Measurements from ENCODE around the gene DENND6B.

DENND6B gene

DNA sequence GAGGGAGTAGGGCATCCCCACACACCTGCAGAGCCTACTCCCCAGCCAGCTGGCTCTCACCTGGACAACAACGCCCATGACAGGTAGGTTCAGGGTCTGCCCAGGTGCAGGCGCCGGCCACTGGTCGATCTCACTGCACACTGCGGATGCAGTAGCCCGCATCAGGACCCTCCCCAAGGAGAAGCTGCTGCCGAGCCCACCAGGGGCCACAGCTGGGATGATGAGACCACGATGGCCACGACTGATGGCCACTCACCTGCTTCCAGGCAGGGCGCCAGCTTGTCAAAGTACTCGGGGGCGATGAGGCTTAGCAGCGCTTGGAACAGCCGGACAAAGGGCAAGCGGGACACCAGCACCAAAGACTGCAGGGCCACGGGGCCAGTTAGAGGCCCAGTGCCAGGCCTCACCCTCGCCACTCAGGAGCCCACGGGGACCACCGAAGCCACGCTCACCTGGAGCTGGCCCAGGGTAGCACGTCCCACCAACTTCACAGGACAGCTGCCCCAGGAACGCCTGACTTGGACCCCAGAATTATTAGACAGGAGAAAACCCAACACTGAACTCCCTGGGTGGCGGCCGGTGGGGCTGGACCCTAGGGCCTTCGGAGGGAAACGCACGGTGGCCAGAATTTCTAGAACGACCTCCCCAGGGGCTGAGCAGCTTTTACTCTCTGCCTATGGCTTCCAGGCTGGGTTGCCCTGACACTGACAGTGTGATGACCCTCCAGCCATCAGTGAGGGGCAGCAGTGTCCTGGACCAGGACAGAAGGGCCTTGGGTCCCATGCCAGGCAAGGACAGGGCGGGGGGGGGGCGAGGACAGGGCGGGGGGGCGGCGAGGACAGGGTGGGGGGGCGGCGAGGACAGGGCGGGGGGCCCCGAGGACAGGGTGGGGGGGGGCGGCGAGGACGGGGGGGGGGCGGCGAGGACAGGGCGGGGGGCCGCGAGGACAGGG is 10.4 kb downstream of the DENND6B start:
- Histone ChIP-seq H3K27me3 (ENCODE audit: control insufficient read depth, insufficient read depth, low read length, poor library complexity, severe bottlenecking) (no peaks in the 10 kb centered on the region), H3K9me3 (ENCODE audit: control insufficient read depth, low read length) (no peaks in the 10 kb centered on the region), H3K27ac (ENCODE audit: insufficient read depth, low read depth, low read length, poor library complexity, severe bottlenecking) (no peak overlapping the region), H3K36me3 (ENCODE audit: control insufficient read depth, insufficient read depth, low read length) (no peaks in the 10 kb centered on the region), H3K4me1 (ENCODE audit: control insufficient read depth, insufficient read depth, low read length) (no peaks in the 10 kb centered on the region), H3K4me3 (ENCODE audit: insufficient read depth, low read depth, low read length) (no peak overlapping the region)
- 92 to 94% methylated on average over 28 of the region's 45 CpGs for WGBS, 2 experiments

GRCh38 chr22:50315289-50316113 is 11.3 kb downstream of the DENND6B start:
- Histone ChIP-seq H3K4me3 (ENCODE audit: insufficient read depth, low read depth, low read length) (no peak overlapping the region), H3K9me3 (ENCODE audit: control insufficient read depth, low read length) (no peaks in the 10 kb centered on the region), H3K27ac (ENCODE audit: insufficient read depth, low read depth, low read length, poor library complexity, severe bottlenecking) (no peak overlapping the region), H3K36me3 (ENCODE audit: control insufficient read depth, insufficient read depth, low read length) (no peaks in the 10 kb centered on the region), H3K27me3 (ENCODE audit: control insufficient read depth, insufficient read depth, low read length, poor library complexity, severe bottlenecking) (no peaks in the 10 kb centered on the region), H3K4me1 (ENCODE audit: control insufficient read depth, insufficient read depth, low read length) (no peaks in the 10 kb centered on the region)
- WGBS, 2 experiments: 93 to 95% methylated on average over 18 of the region's 18 CpGs

GRCh38 chr22:50314455-50315288 is 12.1 kb downstream of the DENND6B start:
- no peak overlapping the region for H3K4me3 ChIP-seq (ENCODE audit: insufficient read depth, low read depth, low read length)
- H3K9me3 ChIP-seq (ENCODE audit: control insufficient read depth, low read length): no peaks in the 10 kb centered on the region
- WGBS, 2 experiments: 65 to 66% methylated on average over 33 of the region's 33 CpGs
- no peaks in the 10 kb centered on the region for H3K4me1 ChIP-seq (ENCODE audit: control insufficient read depth, insufficient read depth, low read length)
- H3K27me3 ChIP-seq (ENCODE audit: control insufficient read depth, insufficient read depth, low read length, poor library complexity, severe bottlenecking): no peaks in the 10 kb centered on the region
- no peaks in the 10 kb centered on the region for H3K36me3 ChIP-seq (ENCODE audit: control insufficient read depth, insufficient read depth, low read length)
- H3K27ac ChIP-seq (ENCODE audit: insufficient read depth, low read depth, low read length, poor library complexity, severe bottlenecking): no peak overlapping the region

DNA sequence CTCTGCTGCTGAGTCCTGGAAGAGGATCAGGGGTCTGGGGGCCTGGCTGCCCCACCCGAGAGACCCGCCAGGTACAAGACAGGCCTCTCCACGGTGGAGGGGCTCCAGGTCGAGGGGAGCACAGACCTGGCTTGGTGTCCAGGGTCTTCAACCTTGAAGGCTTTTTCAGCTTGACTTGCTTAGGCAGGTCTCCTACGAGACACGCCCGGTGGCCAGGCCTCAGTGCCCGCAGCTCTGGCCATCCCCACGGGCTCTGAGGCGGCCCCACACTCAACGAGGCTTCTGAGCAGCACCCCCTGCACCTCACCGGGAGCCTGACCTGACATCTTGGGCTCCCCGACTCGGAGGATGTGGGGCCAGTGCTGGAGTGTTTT is 12.7 kb downstream of the DENND6B start:
- H3K27me3 ChIP-seq (ENCODE audit: control insufficient read depth, insufficient read depth, low read length, poor library complexity, severe bottlenecking): no peaks in the 10 kb centered on the region
- 93 to 94% methylated on average over 14 of the region's 14 CpGs for whole genome bisulfite sequencing, 2 experiments
- H3K27ac ChIP-seq (ENCODE audit: insufficient read depth, low read depth, low read length, poor library complexity, severe bottlenecking): no peak overlapping the region
- H3K36me3 ChIP-seq (ENCODE audit: control insufficient read depth, insufficient read depth, low read length): no peaks in the 10 kb centered on the region
- peaks cover 4% of the 10 kb centered on the region for H3K4me1 ChIP-seq (ENCODE audit: control insufficient read depth, insufficient read depth, low read length)
- no peaks in the 10 kb centered on the region for H3K9me3 ChIP-seq (ENCODE audit: control insufficient read depth, low read length)
- no peak overlapping the region for H3K4me3 ChIP-seq (ENCODE audit: insufficient read depth, low read depth, low read length)

DNA sequence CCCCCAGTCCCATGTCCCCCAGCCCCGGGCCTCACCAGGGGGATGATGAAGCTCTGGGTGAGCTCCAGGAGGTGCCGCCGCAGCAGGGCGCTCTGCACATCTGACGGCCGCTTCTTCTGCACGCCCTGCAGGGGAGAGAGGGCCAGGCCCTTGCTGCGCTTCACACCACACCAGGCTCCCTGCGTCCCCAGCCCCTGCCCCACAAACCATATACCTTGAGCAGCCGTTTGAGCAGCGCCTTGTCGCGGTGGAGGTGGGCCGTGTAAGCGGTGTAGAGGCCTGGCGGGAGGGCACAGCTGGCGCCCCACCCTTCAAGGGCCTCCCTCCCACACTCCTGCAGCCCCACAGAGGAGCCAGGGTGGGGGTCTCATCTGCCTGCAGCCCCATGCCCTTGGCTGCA is 13.2 kb downstream of the DENND6B start:
- no peak overlapping the region for H3K4me3 ChIP-seq (ENCODE audit: insufficient read depth, low read depth, low read length)
- H3K36me3 ChIP-seq (ENCODE audit: control insufficient read depth, insufficient read depth, low read length): no peaks in the 10 kb centered on the region
- no peaks in the 10 kb centered on the region for H3K27me3 ChIP-seq (ENCODE audit: control insufficient read depth, insufficient read depth, low read length, poor library complexity, severe bottlenecking)
- no peak overlapping the region for H3K27ac ChIP-seq (ENCODE audit: insufficient read depth, low read depth, low read length, poor library complexity, severe bottlenecking)
- peaks cover 9% of the 10 kb centered on the region for H3K4me1 ChIP-seq (ENCODE audit: control insufficient read depth, insufficient read depth, low read length)
- 89 to 92% methylated on average over 17 of the region's 17 CpGs for WGBS, 2 experiments
- no peaks in the 10 kb centered on the region for H3K9me3 ChIP-seq (ENCODE audit: control insufficient read depth, low read length)

DNA sequence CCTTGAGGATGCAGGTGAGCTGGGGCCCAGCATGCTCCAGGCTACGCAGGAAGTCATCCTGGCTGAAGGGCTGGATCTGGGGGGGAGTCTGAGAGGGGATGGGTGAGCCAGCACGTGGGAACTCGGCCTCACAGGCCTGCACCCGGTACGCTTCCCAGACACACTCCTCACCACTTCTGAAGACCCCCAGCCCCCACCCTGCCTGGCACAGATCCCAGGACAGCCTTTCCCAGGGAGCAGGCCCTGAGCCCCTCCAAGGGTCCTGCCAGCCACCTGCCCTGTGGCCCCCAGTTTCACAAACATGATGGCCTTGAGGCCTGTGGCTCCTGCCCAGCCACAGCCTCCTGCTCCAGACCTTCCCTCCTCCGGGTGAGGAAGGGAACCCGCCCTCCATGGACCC is 13.8 kb downstream of the DENND6B start:
- no peak overlapping the region for H3K27ac ChIP-seq (ENCODE audit: insufficient read depth, low read depth, low read length, poor library complexity, severe bottlenecking)

GRCh38 chr22:50312371-50312770 is 14.4 kb downstream of the DENND6B start:
- Histone ChIP-seq H3K4me1 (ENCODE audit: control insufficient read depth, insufficient read depth, low read length) (peaks cover 16% of the 10 kb centered on the region), H3K4me3 (ENCODE audit: insufficient read depth, low read depth, low read length) (no peak overlapping the region), H3K27me3 (ENCODE audit: control insufficient read depth, insufficient read depth, low read length, poor library complexity, severe bottlenecking) (no peaks in the 10 kb centered on the region), H3K27ac (ENCODE audit: insufficient read depth, low read depth, low read length, poor library complexity, severe bottlenecking) (no peak overlapping the region), H3K36me3 (ENCODE audit: control insufficient read depth, insufficient read depth, low read length) (no peaks in the 10 kb centered on the region), H3K9me3 (ENCODE audit: control insufficient read depth, low read length) (no peaks in the 10 kb centered on the region)
- WGBS, 2 experiments: 93 to 95% methylated on average over 9 to 10 of the region's 12 CpGs

More for the DNA sequence above, 13.8 kb downstream of the DENND6B start:
- Histone ChIP-seq H3K4me1 (ENCODE audit: control insufficient read depth, insufficient read depth, low read length) (peaks cover 14% of the 10 kb centered on the region), H3K9me3 (ENCODE audit: control insufficient read depth, low read length) (no peaks in the 10 kb centered on the region), H3K27me3 (ENCODE audit: control insufficient read depth, insufficient read depth, low read length, poor library complexity, severe bottlenecking) (no peaks in the 10 kb centered on the region), H3K4me3 (ENCODE audit: insufficient read depth, low read depth, low read length) (no peak overlapping the region), H3K36me3 (ENCODE audit: control insufficient read depth, insufficient read depth, low read length) (no peaks in the 10 kb centered on the region)
- 88 to 95% methylated on average over 7 of the region's 7 CpGs for WGBS, 2 experiments

DNA sequence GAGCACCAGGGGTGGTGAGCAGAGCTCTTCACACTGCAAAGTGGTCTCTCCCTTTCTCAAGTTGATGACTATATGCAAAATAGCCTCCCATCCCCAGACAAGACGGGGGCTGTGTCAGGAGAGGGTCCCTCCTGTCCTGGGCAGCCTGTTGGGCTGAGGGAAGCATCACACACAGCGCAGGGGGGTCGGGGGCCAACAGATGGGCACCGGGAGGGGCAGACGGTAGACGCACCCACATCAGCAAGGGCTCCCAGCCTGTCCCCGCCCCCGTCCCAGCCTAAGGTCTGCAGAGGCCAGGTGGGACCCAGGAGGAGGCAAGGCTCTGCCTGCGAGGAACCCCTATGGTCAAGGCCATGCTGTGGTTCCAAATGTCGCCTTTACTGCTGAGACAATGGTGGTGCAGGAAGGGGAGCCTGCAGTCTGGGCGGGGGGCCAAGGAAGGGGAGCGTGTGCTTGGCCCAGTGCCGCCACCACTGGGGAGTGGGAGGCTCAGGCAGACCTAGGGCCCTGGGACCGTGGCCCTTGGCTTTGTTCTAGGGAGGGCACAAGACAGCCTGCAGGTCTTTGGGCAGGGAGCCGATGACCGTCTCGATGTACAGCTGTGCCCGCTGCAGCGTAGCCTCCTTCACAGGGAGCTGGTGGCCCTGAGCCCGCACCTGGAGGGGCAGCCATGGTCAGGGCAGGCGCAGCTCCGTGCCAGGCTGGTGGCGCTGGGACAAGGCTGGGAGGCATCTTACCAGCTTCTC is 15.0 kb downstream of the DENND6B start:
- WGBS, 2 experiments: 92 to 93% methylated on average over 23 of the region's 23 CpGs
- H3K27ac ChIP-seq (ENCODE audit: insufficient read depth, low read depth, low read length, poor library complexity, severe bottlenecking): no peak overlapping the region
- peaks cover 16% of the 10 kb centered on the region for H3K4me1 ChIP-seq (ENCODE audit: control insufficient read depth, insufficient read depth, low read length)
- no peaks in the 10 kb centered on the region for H3K27me3 ChIP-seq (ENCODE audit: control insufficient read depth, insufficient read depth, low read length, poor library complexity, severe bottlenecking)
- no peaks in the 10 kb centered on the region for H3K36me3 ChIP-seq (ENCODE audit: control insufficient read depth, insufficient read depth, low read length)
- H3K9me3 ChIP-seq (ENCODE audit: control insufficient read depth, low read length): no peaks in the 10 kb centered on the region
- H3K4me3 ChIP-seq (ENCODE audit: insufficient read depth, low read depth, low read length): no peak overlapping the region

- H3K4me1 ChIP-seq (ENCODE audit: control insufficient read depth, insufficient read depth, low read length): peaks cover 16% of the 10 kb centered on the region
- H3K36me3 ChIP-seq (ENCODE audit: control insufficient read depth, insufficient read depth, low read length): no peaks in the 10 kb centered on the region
- no peaks in the 10 kb centered on the region for H3K9me3 ChIP-seq (ENCODE audit: control insufficient read depth, low read length)
- H3K4me3 ChIP-seq (ENCODE audit: insufficient read depth, low read depth, low read length): no peak overlapping the region
- no peak overlapping the region for H3K27ac ChIP-seq (ENCODE audit: insufficient read depth, low read depth, low read length, poor library complexity, severe bottlenecking)
- H3K27me3 ChIP-seq (ENCODE audit: control insufficient read depth, insufficient read depth, low read length, poor library complexity, severe bottlenecking): no peaks in the 10 kb centered on the region
- 92 to 94% methylated on average over 16 of the region's 16 CpGs for WGBS, 2 experiments
These were observed 15.8 kb downstream of the DENND6B start for GRCh38 chr22:50310949-50311444.
